ENCODE measurements around the gene ATP1B3. TPM values are rescaled to one million over a fixed set of nuclear protein-coding genes. Genes with fewer than 3 reads are reported as not detected.

Gene ATP1B3
- total and polyA plus RNA-seq, 9 of the 15 experiments (the other 6 are each of a cell fraction or from before 2014, with no cell fraction given) = 48.3 to 202 (median 123) TPM

GRCh38 chr3:141849056-141849815 is 27.2 kb upstream of the ATP1B3 start (continued):
- TF ChIP-seq ZBTB11 (CRISPR knock-in tag; IDR thresholded peaks at IDR 0.05) = peak in 1 of 3 experiments; percentile 83; a peak in 2 of 6 replicates
- no peak for TF ChIP-seq ZNF518B (CRISPR knock-in tag; IDR thresholded peaks at IDR 0.05)
- TF ChIP-seq MEF2D (tag; conservative IDR thresholded peaks at IDR 0.05; ENCODE audit: low read depth) = peak; percentile 53; the same call in 1 of the 2 replicates
- TF ChIP-seq RUNX1 (IDR thresholded peaks at IDR 0.05; ENCODE audit: low read depth) = peak; percentile 85
- peak; percentile 67 for TF ChIP-seq MYC (IDR thresholded peaks at IDR 0.05; ENCODE audit: low read depth, low read length)
- TF ChIP-seq MYC (CRISPR knock-in tag; IDR thresholded peaks at IDR 0.05; ENCODE audit: borderline replicate concordance, low read depth) = no peak
- peak; percentile 79 for TF ChIP-seq L3MBTL2 (IDR thresholded peaks at IDR 0.05)
- peak; percentile 93; the same call in 1 of the 2 replicates for TF ChIP-seq GATAD2A (IDR thresholded peaks at IDR 0.05)
- TF ChIP-seq THRB (CRISPR knock-in tag; conservative IDR thresholded peaks at IDR 0.05) = no peak; the same call in 1 of the 2 replicates
- TF ChIP-seq NR2C2 (CRISPR knock-in tag; IDR thresholded peaks at IDR 0.05) = no peak
- TF ChIP-seq NR2C2 (tag; IDR thresholded peaks at IDR 0.05) = peak; percentile 61
- peak in 1 of 2 experiments; percentile 75; a peak in 2 of 4 replicates for TF ChIP-seq TBL1XR1 (IDR thresholded peaks at IDR 0.05; ENCODE audit: low read length in 2 of 2)
- peak; percentile 90; the same call in 1 of the 2 replicates for TF ChIP-seq ZBTB26 (CRISPR knock-in tag; IDR thresholded peaks at IDR 0.05)
- no peak for TF ChIP-seq ZNF668 (CRISPR knock-in tag; IDR thresholded peaks at IDR 0.05)
- TF ChIP-seq KLF13 (tag; IDR thresholded peaks at IDR 0.05; ENCODE audit: borderline replicate concordance, low read depth) = peak; percentile 82; the same call in 1 of the 2 replicates
- peak; percentile 97 for TF ChIP-seq GATA2 (CRISPR knock-in tag; IDR thresholded peaks at IDR 0.05)
